Measurements from ENCODE around the gene WBP2. TPM values are rescaled to one million over a fixed set of nuclear protein-coding genes. Genes with fewer than 3 reads are reported as not detected.
A peak's percentile ranks its signal among the peaks of the same experiment; 100 is the strongest.

WBP2 gene
- total and polyA plus RNA-seq, 9 of the 15 experiments (the other 6 are each of a cell fraction or from before 2014, with no cell fraction given), result 2.2 to 74.3 (median 20.0) TPM

DNA sequence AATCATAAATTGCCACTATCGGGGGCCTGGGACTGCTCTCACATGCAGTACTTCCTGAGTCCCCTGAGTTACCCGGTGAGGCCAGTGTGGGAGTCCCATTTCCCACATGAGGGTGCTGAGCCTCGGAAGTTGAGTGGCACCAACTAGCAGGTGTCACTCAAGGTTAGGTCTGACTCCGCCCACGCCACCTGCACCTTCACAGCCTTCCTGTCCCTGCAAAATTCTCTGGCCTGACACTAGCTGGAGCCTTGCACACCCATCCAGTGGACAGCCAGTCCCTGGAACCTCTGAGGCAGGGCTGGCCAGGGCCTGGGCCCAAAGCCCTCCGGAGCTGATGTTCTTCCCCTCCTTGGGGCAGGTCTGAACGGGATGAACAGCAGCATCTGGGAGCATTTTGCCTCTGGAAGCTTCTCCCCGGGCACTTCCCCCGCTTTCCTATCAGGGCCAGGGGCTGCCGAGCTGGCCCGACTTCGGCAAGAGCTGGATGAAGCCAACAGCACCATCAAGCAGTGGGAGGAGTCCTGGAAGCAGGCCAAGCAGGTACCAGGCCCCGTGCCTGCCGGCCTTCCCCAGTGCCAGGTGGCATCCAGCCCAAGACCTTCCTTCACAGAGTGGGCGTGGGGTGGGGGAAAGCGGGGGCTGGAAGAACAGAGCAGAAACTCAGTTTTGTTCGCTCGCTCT, 32.9 kb downstream of the WBP2 start (continued):
- TF ChIP-seq NFE2 (IDR thresholded peaks at IDR 0.05; ENCODE audit: low read depth), result no peak

DNA sequence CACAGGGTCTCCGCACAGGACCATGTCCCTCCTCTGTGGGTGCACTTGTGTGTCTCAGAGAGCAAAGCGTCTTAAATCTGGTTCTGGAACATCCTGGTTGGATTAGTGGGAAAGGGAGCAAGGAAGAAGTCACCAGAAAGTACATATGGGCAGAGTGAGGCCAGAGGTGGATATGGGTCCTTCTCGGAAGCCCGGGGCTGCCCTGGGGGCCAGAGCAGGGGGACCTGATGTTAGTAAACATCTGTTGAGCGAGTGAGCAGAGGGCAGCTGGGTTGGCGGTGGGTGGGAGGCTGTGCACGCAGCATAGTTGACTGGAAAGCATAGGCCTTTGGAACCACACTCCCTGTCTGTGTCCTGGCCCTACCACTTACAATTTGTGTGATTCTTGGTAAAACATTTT, 33.6 kb downstream of the WBP2 start:
- intact Hi-C loops (cut with micrococcal nuclease) (no loop called here), in situ Hi-C loops (cut with MboI) (no loop called here)
- H3K79me2 ChIP-seq (ENCODE audit: control insufficient read depth, insufficient read depth, low read length), result no peaks in the 10 kb centered on the region
- ChIA-PET CTCF (ENCODE audit: low intra/inter-chr PET ratio) (no interaction called here), POLR2A (interaction anchor here (0.8 to 8.0 kb wide), 10 partner anchors 8 to 71 kb away, joined by 3 to 121 read pairs (median 8); partner anchors contain the start of gene UNK)
- no peak for FAIRE-seq
- H3K9me1 ChIP-seq (ENCODE audit: control insufficient read depth, insufficient read depth, low read length), result peaks cover 3% of the 10 kb centered on the region
- H2AFZ ChIP-seq (ENCODE audit: low read depth, low read length), result no peak overlapping the region
- TF ChIP-seq POLR2AphosphoS2 (IDR thresholded peaks at IDR 0.05; ENCODE audit: low read length), result 0 out of 2 replicates have a peak, but pooled peaks have one; percentile 12
- TF ChIP-seq, protein P1, sequence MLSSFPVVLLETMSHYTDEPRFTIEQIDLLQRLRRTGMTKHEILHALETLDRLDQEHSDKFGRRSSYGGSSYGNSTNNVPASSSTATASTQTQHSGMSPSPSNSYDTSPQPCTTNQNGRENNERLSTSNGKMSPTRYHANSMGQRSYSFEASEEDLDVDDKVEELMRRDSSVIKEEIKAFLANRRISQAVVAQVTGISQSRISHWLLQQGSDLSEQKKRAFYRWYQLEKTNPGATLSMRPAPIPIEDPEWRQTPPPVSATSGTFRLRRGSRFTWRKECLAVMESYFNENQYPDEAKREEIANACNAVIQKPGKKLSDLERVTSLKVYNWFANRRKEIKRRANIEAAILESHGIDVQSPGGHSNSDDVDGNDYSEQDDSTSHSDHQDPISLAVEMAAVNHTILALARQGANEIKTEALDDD (IDR thresholded peaks at IDR 0.05), result no peak
- WGBS (ENCODE audit: insufficient coverage, low coverage, missing lambda C conversion rate), result 89% methylated on average over 7 of the region's 7 CpGs
- no peak overlapping the region for H3K9ac ChIP-seq (ENCODE audit: insufficient read depth in 1 of 2, low read depth in 2 of 2, low read length in 2 of 2)
- no peak for DNase-seq (ENCODE audit: extremely low read depth in 1 of 4, low spot score in 3 of 4)
- H3K36me3 ChIP-seq (ENCODE audit: control insufficient read depth, insufficient read depth, low read length), result peaks cover 71% of the 10 kb centered on the region; the same call in 2 of the 3 replicates
- H3K27me3 ChIP-seq (ENCODE audit: control insufficient read depth in 2 of 2, insufficient read depth in 2 of 2, low read length in 2 of 2), result no peaks in the 10 kb centered on the region
- no peak overlapping the region for H3K4me2 ChIP-seq (ENCODE audit: insufficient read depth, low read length)
- no TSS peak for BruUV-seq (replicated peaks)
- H3K4me3 ChIP-seq, result no peak overlapping the region
- no peaks in the 10 kb centered on the region for H4K20me1 ChIP-seq (replicated peaks; ENCODE audit: control insufficient read depth, insufficient read depth, low read length)
- H3K4me1 ChIP-seq (replicated peaks in 1 of 2; ENCODE audit: control insufficient read depth in 2 of 2, insufficient read depth in 2 of 2, low read length in 2 of 2), result peaks cover 0 to 32% of the 10 kb centered on the region in 2 experiments; a peak in 1 of 5 replicates
- no peaks in the 10 kb centered on the region for H3K9me3 ChIP-seq (replicated peaks; ENCODE audit: control insufficient read depth, insufficient read depth, low read depth, low read length)
- no peak overlapping the region for H3K27ac ChIP-seq (ENCODE audit: extremely low read depth, low read depth, low read length)
- ATAC-seq, result no peak

Data from K562 (cell line).